Gastrocnemius medialis (tissue), 4 donors: Measurements from ENCODE around the gene VEGFA. TPM values are rescaled to one million over a fixed set of nuclear protein-coding genes. Genes with fewer than 3 reads are reported as not detected.

Experiments
- ATAC-seq, 2 donors: fragments of 150-250 bp; one replicate each; pipeline ENCODE4 v1.9.1; 2016
- DNase-seq, 2 donors: peaks; one replicate each; pipeline ENCODE4 v3.0.0-alpha.2; 2019
- H3K27ac ChIP-seq, 4 donors: fragments of 200-600 bp; sonication (generic); 1 replicate in 1 of 4; 2 replicates in 3 of 4; pipeline ENCODE4 v1.5.1; 2016 to 2018; ENCODE audit warnings: mild to moderate bottlenecking in 2 of 4, moderate library complexity in 1 of 4
- H3K27me3 ChIP-seq, 3 donors: fragments of 200-600 bp; sonication (generic) in 2 of 3; 1 replicate in 1 of 3; 2 replicates in 2 of 3; pipeline versions ENCODE4 v1.5.1 to v1.6.0; 2016 to 2019; ENCODE audit warnings: mild to moderate bottlenecking in 1 of 3, moderate library complexity in 1 of 3
- H3K36me3 ChIP-seq, 2 donors: fragments of 200-600 bp; sonication (generic) in 1 of 2; one replicate each; pipeline ENCODE4 v1.5.1; 2017 to 2018
- H3K4me1 ChIP-seq, 2 donors: fragments of 200-600 bp; sonication (generic) in 1 of 2; one replicate each; pipeline ENCODE4 v1.5.1; 2016 to 2017; ENCODE audit warnings: mild to moderate bottlenecking in 2 of 2
- H3K4me3 ChIP-seq, 4 donors: fragments of 200-600 bp; sonication (generic) in 3 of 4; 1 replicate in 1 of 4; 2 replicates in 3 of 4; pipeline ENCODE4 v1.5.1; 2016 to 2019; ENCODE audit warnings: mild to moderate bottlenecking in 2 of 4
- H3K9me3 ChIP-seq, 3 donors: fragments of 200-600 bp; sonication (generic) in 2 of 3; 1 replicate in 1 of 3; 2 replicates in 2 of 3; pipeline ENCODE4 v1.5.1; 2016 to 2019
- CTCF ChIP-seq, 5 experiments: fragments of 450-650 bp in 3 of 5; fragments of 200-600 bp in 2 of 5; sonication (generic) in 2 of 5; IDR thresholded peaks in 4 of 5; conservative IDR thresholded peaks in 1 of 5; 1 replicate in 4 of 5; 2 replicates in 1 of 5; pipeline ENCODE4 v1.5.1; 2016 to 2019; ENCODE audit warnings: antibody characterized with exemption in 5 of 5, mild to moderate bottlenecking in 3 of 5, moderate library complexity in 3 of 5
- POLR2A ChIP-seq, 2 donors: fragments of 450-650 bp; IDR thresholded peaks; one replicate each; pipeline ENCODE4 v1.6.1; 2017; ENCODE audit warnings: antibody characterized with exemption in 2 of 2, mild to moderate bottlenecking in 2 of 2, moderate library complexity in 2 of 2
- in situ Hi-C, 4 donors: fragments of 200-750 bp; cut with MboI; loops; one replicate each; pipeline versions ENCODE4 v1.15.0 to v1.8.0; 2017; ENCODE audit warnings: low sequenced_read_pairs in 4 of 4
- intact Hi-C: fragments of 100-400 bp; cut with DNase I; formaldehyde crosslinking; loops from one replicate; pipeline ENCODE4 v1.15.1; 2023; ENCODE audit warnings: low total_unique reads
- total RNA-seq, 4 donors: library from RNA; depleted of rRNA; stranded (reverse); fragments of >200 nt; gene quantifications; one replicate each; pipeline versions ENCODE4 v1.1.0 to v1.2.3, GENCODE V29; 2016

Gene VEGFA
- total RNA-seq, 4 donors from 2014 or later, result 66.4 to 195 (median 149) TPM

GRCh38 chr6:43776799-43777776, 7.1 kb downstream of the VEGFA start:
- Histone ChIP-seq H3K4me3 (peak overlapping the region in 2 of 4 donors; percentile 35 to 90), H3K36me3 (peaks cover 0 to 48% of the 10 kb centered on the region in 2 donors), H3K27ac (peak overlapping the region; percentile 94 to 100 (median 98)), H3K9me3 (no peaks in the 10 kb centered on the region), H3K4me1 (peaks cover 59 to 63% of the 10 kb centered on the region in 2 donors), H3K27me3 (no peaks in the 10 kb centered on the region)
- DNase-seq, result peak; percentile 94 to 97
- ATAC-seq, result peak; percentile 67 to 68
- intact Hi-C loops (loop anchor here (1.0 to 2.0 kb wide), 3 partner anchors 21 to 214 kb away; no protein-coding TSS in a partner anchor), in situ Hi-C loops (no loop called here)
- TF ChIP-seq CTCF (IDR thresholded peaks at IDR 0.05 in 4 of 5, conservative IDR thresholded peaks at IDR 0.05 in 1 of 5) (no peak), POLR2A (IDR thresholded peaks at IDR 0.05) (peak; percentile 56 to 75)

DNA sequence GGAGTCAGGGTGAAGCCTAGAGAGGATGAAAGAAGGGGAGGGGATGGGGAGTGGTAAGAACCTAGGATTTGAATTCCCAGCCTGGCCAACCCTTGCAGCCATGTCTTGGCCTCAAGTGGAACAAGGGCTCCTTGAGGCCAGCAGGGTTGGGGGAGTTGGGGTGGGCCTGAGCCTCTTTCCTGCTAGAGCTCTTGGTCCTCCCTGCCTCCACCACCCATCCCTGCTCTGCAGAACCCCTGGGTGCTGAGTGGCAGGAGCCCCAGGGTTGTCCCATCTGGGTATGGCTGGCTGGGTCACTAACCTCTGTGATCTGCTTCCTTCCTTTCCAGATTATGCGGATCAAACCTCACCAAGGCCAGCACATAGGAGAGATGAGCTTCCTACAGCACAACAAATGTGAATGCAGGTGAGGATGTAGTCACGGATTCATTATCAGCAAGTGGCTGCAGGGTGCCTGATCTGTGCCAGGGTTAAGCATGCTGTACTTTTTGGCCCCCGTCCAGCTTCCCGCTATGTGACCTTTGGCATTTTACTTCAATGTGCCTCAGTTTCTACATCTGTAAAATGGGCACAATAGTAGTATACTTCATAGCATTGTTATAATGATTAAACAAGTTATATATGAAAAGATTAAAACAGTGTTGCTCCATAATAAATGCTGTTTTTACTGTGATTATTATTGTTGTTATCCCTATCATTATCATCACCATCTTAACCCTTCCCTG, 8.3 kb downstream of the VEGFA start:
- in situ Hi-C loops, result no loop called here

GRCh38 chr6:43778976-43779851, 9.2 kb downstream of the VEGFA start:
- peak overlapping the region; percentile 94 to 100 (median 98) for H3K27ac ChIP-seq
- H3K9me3 ChIP-seq, result no peaks in the 10 kb centered on the region
- in situ Hi-C loops (no loop called here), intact Hi-C loops (no loop called here)
- H3K4me1 ChIP-seq, result peaks cover 49 to 73% of the 10 kb centered on the region in 2 donors
- ATAC-seq (no peak), DNase-seq (no peak)
- peaks cover 0 to 69% of the 10 kb centered on the region in 2 donors for H3K36me3 ChIP-seq
- TF ChIP-seq CTCF (IDR thresholded peaks at IDR 0.05 in 4 of 5, conservative IDR thresholded peaks at IDR 0.05 in 1 of 5) (no peak), POLR2A (IDR thresholded peaks at IDR 0.05) (no peak)
- no peaks in the 10 kb centered on the region for H3K27me3 ChIP-seq
- no peak overlapping the region for H3K4me3 ChIP-seq

More for the DNA sequence above, 8.3 kb downstream of the VEGFA start:
- TF ChIP-seq POLR2A (IDR thresholded peaks at IDR 0.05), result no peak
- TF ChIP-seq CTCF (IDR thresholded peaks at IDR 0.05 in 4 of 5, conservative IDR thresholded peaks at IDR 0.05 in 1 of 5), result no peak
- no peak for ATAC-seq
- Histone ChIP-seq H3K27ac (peak overlapping the region; percentile 94 to 100 (median 98)), H3K9me3 (no peaks in the 10 kb centered on the region), H3K36me3 (peaks cover 0 to 60% of the 10 kb centered on the region in 2 donors), H3K4me3 (no peak overlapping the region), H3K27me3 (no peaks in the 10 kb centered on the region), H3K4me1 (peaks cover 58 to 73% of the 10 kb centered on the region in 2 donors)
- no peak for DNase-seq
- intact Hi-C loops, result no loop called here

DNA sequence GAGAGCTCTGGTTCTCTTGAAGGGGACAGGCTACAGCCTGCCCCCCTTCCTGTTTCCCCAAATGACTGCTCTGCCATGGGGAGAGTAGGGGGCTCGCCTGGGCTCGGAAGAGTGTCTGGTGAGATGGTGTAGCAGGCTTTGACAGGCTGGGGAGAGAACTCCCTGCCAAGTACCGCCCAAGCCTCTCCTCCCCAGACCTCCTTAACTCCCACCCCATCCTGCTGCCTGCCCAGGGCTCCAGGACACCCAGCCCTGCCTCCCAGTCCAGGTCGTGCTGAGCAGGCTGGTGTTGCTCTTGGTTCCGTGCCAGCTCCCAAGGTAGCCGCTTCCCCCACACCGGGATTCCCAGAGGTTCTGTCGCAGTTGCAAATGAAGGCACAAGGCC, 9.8 kb downstream of the VEGFA start:
- Histone ChIP-seq H3K9me3 (no peaks in the 10 kb centered on the region), H3K27me3 (no peaks in the 10 kb centered on the region), H3K36me3 (peaks cover 0 to 75% of the 10 kb centered on the region in 2 donors), H3K4me1 (peaks cover 43 to 72% of the 10 kb centered on the region in 2 donors), H3K4me3 (no peak overlapping the region), H3K27ac (peak overlapping the region; percentile 94 to 100 (median 98))
- DNase-seq, result peak in 1 of 2 donors; percentile 45
- no peak for ATAC-seq
- in situ Hi-C loops, result no loop called here
- TF ChIP-seq CTCF (IDR thresholded peaks at IDR 0.05 in 4 of 5, conservative IDR thresholded peaks at IDR 0.05 in 1 of 5) (no peak), POLR2A (IDR thresholded peaks at IDR 0.05) (no peak)
- intact Hi-C loops, result no loop called here
